NK-92 (cell line): ENCODE data around the gene POC5.
"Not testable (repeated sequence)": the region's sequence is repeated elsewhere in the genome, so short reads cannot be mapped to it uniquely, and the experiment has no call there.

Experiments
- DNase-seq: peaks from one replicate; lab custom pipeline; 2025; ENCODE audit not compliant: unreplicated experiment; lab: John Stamatoyannopoulos, UW

POC5 gene

GRCh38 chr5:75717082-75717922 lies at the start of gene POC5:
Gene POC5, minus strand, starts transcription at chr5:75717437. Its CDS starts 4,500 bp downstream, at chr5:75712937.
- DNase-seq: peak; percentile 84

GRCh38 chr5:75758116-75758515 lies 40.9 kb upstream of the POC5 start:
- no peak for DNase-seq

- no peak for DNase-seq
Measured at GRCh38 chr5:75756981-75757380, 39.7 kb upstream of the POC5 start.

GRCh38 chr5:75756211-75756610 lies 39.0 kb upstream of the POC5 start:
- no peak for DNase-seq

GRCh38 chr5:75753182-75753581 lies 35.9 kb upstream of the POC5 start:
- no peak for DNase-seq

DNA sequence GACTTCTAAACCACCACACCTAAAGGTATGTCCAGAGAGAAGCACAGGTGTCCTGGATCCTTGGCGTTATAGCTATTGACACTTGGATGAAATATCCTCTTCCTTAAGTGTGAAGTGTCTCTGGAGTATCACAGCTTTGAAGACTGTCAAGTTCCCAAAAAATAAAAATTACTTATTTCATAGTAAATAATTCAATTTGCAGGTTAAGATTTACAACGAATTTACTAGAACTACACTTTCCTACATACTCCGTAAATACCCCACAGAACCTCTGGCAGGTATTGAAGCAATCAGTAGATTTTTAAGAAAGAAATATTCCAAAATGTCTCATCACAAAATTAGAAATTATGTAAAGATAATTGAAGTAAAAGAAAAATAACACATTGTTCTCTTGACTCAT lies 27.1 kb upstream of the POC5 start:
- no peak for DNase-seq

- DNase-seq: no peak
Measured at GRCh38 chr5:75736273-75736672, 19.0 kb upstream of the POC5 start.

DNA sequence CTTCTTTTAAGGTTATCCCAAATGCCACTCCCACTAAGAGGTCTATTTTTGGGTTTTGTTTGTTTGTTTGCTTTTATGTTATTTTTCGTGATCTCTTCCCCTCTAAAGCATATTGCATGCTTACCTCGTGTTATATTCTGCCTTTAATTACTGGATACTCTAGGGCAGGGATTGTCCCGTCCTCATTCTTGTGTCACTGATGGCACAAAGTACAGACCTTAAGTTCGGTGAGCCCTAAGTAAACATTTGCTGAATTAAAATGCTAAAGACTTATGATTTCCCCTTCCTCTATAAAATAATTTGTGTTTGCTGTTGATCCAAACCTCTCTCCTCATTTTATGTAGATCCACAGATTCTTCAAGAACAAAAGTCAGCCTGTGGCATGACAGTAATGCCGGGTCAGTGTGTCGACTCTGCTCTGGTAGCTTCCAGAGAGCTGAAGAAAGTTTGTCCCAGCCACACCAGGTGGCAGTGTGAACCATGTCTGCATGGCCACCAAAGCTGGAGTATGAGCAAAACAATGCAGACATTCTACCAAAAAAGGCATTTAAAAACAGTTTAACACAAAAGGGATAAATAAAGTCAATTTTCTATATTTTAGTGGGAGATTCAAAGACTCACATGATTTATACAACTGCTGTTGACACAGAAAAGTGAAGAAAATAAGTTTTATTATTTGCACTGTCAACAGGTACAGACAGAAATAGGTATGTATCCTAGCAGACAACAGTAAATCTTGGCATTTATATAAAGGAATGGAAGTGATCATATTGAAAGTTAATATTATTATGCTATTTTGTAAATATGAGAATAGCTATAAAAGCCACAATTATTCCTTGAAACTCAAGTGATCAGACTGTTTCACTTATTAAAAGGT lies 17.9 kb upstream of the POC5 start:
- no peak for DNase-seq

GRCh38 chr5:75733767-75734166 lies 16.5 kb upstream of the POC5 start:
- no peak for DNase-seq

- DNase-seq: not testable (repeated sequence)
Measured at GRCh38 chr5:75731515-75731914, 14.3 kb upstream of the POC5 start.

GRCh38 chr5:75729321-75729720 lies 12.1 kb upstream of the POC5 start:
- no peak for DNase-seq

DNA sequence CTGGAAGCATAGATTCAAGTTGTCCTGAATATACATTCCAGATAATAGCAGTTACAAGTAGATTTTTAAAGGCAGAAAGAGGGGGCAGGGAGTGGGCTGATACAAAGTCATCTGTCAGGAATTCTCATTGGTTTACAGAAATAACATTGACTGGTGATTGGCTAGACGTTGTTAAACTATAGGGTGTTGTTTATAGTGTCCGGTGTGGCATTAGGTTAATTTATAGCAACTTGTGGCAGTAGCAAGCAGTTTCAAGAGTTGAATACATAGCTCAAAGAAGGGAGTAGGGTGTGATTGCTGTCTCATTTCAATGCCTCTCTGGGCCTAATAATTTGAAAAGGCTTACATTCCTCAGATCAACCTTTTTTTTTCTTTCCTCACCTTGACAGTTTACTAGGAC lies 10.7 kb upstream of the POC5 start:
- no peak for DNase-seq

- not testable (repeated sequence) for DNase-seq
Measured at GRCh38 chr5:75726224-75726623, 9.0 kb upstream of the POC5 start.

- no peak for DNase-seq
Measured at GRCh38 chr5:75723378-75723777, 6.1 kb upstream of the POC5 start.

GRCh38 chr5:75721573-75721972 lies 4.3 kb upstream of the POC5 start:
- DNase-seq: no peak

DNA sequence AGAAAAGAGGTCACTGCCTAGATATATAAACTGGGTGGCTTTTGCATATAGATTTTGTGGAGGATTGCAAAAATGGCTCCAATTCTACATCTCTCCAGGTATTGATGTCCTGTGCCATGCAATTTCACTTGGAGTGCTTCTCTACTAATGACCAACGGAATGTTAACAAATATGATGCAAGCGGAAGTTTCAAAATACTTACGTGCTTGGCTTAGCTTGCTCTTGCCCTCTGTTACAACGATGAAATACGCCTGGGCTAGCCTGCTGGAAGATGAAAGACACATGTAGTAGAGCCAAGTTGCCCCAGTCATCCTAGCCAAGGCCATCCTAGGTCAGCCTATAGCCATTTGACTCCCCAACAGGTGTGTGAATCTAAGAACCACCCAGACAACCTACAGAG lies 3.6 kb upstream of the POC5 start:
- no peak for DNase-seq

- DNase-seq: no peak
Measured at GRCh38 chr5:75716715-75717081, 539 bp downstream of the POC5 start.

DNA sequence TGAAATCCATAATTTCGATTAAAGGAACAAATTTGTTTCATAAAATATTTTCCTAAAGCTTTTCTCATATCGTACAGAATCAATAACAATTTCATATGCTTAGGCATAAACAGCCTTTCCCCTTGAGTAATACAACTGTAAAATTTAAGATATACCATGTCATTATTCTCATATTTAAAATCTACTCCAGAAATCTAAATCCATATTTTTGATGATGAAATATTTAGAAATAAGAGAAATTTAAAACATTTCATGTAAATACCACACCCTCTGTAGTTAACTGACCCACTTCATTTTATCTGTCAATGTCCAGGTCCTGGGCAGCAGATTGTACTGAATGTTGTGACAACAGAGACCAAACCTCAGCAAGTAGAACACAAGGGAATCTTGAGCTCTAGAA lies 5.1 kb downstream of the POC5 start:
- DNase-seq: no peak

DNA sequence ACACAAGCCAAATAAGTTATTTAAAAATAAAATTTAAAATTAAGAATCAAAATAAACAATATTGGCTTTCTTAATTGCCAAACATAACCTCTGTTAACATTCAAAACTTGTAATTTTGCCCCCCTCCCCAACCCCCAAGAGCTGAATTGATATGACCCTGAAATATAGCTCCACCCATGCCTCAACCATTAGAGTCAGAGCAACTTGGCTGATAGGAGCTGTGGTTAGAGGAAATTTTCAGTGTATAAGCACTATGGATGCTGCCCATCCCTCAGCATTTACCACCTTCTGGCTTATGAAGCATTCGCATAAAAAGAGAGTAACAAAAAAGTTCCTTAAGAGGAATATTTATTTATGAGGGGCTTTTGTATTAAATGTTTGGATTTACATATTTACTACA lies 6.1 kb downstream of the POC5 start:
- DNase-seq: no peak

DNA sequence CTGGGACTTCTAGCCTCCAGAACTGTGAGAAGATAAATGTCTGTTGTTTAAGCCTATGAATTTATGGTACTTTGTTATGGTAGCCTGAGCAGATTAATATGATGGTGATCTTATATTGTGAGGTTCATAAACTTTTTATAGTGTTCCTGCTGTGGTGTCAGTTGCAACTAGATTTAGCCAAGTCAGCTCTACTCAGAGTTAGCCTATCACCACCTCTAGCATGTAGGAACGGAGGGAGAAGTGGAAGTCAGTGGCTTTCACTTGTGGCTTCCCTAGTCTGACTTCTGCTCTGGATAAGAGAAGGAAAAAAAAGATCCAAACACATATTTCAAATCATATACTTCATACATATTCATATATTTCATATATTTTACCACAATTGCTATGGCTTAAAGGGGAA lies 6.6 kb downstream of the POC5 start:
- no peak for DNase-seq

GRCh38 chr5:75707911-75708509 lies 9.2 kb downstream of the POC5 start:
- no peak for DNase-seq

DNA sequence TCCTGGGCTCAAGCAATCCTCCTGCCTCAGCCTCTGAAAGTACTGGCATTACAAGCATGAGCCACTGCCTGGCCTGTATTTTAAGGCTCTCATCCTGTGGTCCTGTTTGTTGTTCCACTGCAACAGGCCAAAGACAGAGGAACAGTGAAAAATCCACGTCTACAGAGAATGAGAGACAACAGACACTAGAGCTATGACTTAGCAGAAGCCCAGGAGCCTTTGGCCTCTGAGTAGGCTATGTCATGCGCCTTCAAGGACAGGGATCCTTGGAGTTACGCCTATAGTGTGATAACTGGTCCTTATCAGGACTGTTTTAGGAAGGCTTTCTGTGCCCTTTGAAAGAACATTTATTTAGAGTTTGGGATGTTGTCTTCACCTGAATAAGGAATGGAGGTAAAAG lies 10.5 kb downstream of the POC5 start:
- DNase-seq: no peak
